HCT116 (cell line): ENCODE data around the gene CDH4. TPM values are rescaled to one million over a fixed set of nuclear protein-coding genes. Genes with fewer than 3 reads are reported as not detected.

ENCODE experiments used
- ATAC-seq: fragments of 200-7000 bp; cut with Tn5 transposase; 2 replicates; pipeline ENCODE4 v1.9.1; 2020; ENCODE audit warnings: mild to moderate bottlenecking, moderate library complexity
- BruUV-seq: library from RNA; stranded (reverse); fragments of 400-500 nt; replicated peaks from 2 replicates; lab custom pipeline; 2021; lab: Mats Ljungman, UMichigan
- CTCF ChIA-PET: fragments of 300-600 bp; sonication (Branson Sonifier 250); formaldehyde crosslinking; loops from one replicate; lab custom pipeline; 2021; ENCODE audit warnings: antibody characterized with exemption; lab: Charles Lee
- POLR2A ChIA-PET: fragments of 300-600, 350-600 bp; sonication (Branson Sonifier 250); formaldehyde crosslinking; loops from one replicate; lab custom pipeline; 2021; ENCODE audit warnings: antibody characterized with exemption; lab: Charles Lee
- RAD21 ChIA-PET, 2 experiments: fragments of 300-600 bp; sonication (Branson Sonifier 250); formaldehyde crosslinking; loops; one replicate each; lab custom pipeline; 2023; ENCODE audit warnings: low total read pairs in 2 of 2; ENCODE audit not compliant: uncharacterized antibody in 2 of 2, unreplicated experiment in 2 of 2, low non-redundant PET in 1 of 2; lab: Charles Lee
- DNase-seq: peaks from one replicate; pipeline ENCODE4 v3.0.0-alpha.2; 2010; ENCODE audit warnings: low read depth, low spot score
- H2AFZ ChIP-seq: fragments of 200-600 bp; shearing (Covaris generic), sonication (generic); 2 replicates; pipeline ENCODE4 v1.6.1; 2017; ENCODE audit warnings: low read depth, mixed run types, mixed read lengths, antibody characterized with exemption, low read length; ENCODE audit not compliant: poor library complexity, severe bottlenecking
- H3K27ac ChIP-seq: 2 replicates; pipeline ENCODE4 v1.5.1; 2012; ENCODE audit warnings: low read depth, low read length
- H3K27me3 ChIP-seq: fragments of 200-600 bp; sonication (generic); 2 replicates; pipeline ENCODE4 v1.6.1; 2016; ENCODE audit warnings: mixed run types, low read length, mixed read lengths; ENCODE audit not compliant: insufficient read depth
- H3K36me3 ChIP-seq, 2 experiments: fragments of 200-500 bp in 1 of 2; fragments of 200-600 bp in 1 of 2; sonication (Bioruptor generic) in 1 of 2; sonication (generic) in 1 of 2; 2 replicates each; pipeline versions ENCODE4 v1.5.1 to v1.6.1; 2014 to 2016; ENCODE audit warnings: low read length in 2 of 2, inconsistent platforms in 1 of 2, mixed read lengths in 1 of 2, mixed run types in 1 of 2; ENCODE audit not compliant: insufficient read depth in 2 of 2, control insufficient read depth in 1 of 2
- H3K4me1 ChIP-seq, 2 experiments: fragments of 200-600 bp in 1 of 2; sonication (generic) in 1 of 2; 2 replicates each; pipeline versions ENCODE4 v1.5.1 to v1.6.1; 2012 to 2017; ENCODE audit warnings: low read length in 2 of 2, inconsistent platforms in 1 of 2, mild to moderate bottlenecking in 1 of 2, mixed read lengths in 1 of 2, mixed run types in 1 of 2, moderate library complexity in 1 of 2; ENCODE audit not compliant: insufficient read depth in 2 of 2, control insufficient read depth in 1 of 2
- H3K4me2 ChIP-seq: fragments of 200-600 bp; sonication (generic); 2 replicates; pipeline ENCODE4 v1.6.1; 2017; ENCODE audit warnings: mixed run types, low read length, mixed read lengths
- H3K4me3 ChIP-seq, 2 experiments: fragments of 200-600 bp in 1 of 2; sonication (generic) in 1 of 2; replicated peaks in 1 of 2; 2 replicates each; pipeline ENCODE4 v1.5.1; 2011 to 2016; ENCODE audit warnings: low read length in 2 of 2, control low read depth in 1 of 2, low read depth in 1 of 2, mild to moderate bottlenecking in 1 of 2, mixed read lengths in 1 of 2, mixed run types in 1 of 2
- H3K79me2 ChIP-seq: fragments of 200-600 bp; sonication (generic); 2 replicates; pipeline ENCODE4 v1.6.1; 2017; ENCODE audit warnings: mild to moderate bottlenecking, mixed run types, low read length, moderate library complexity, mixed read lengths; ENCODE audit not compliant: insufficient read depth
- H3K9ac ChIP-seq: fragments of 200-600 bp; sonication (generic); 2 replicates; pipeline ENCODE4 v1.6.1; 2016; ENCODE audit warnings: low read length, mixed read lengths
- H3K9me2 ChIP-seq: fragments of 200-600 bp; sonication (generic), shearing (Covaris generic); 2 replicates; pipeline ENCODE4 v1.6.1; 2017; ENCODE audit warnings: mixed run types, mild to moderate bottlenecking, moderate library complexity; ENCODE audit not compliant: insufficient read depth
- H3K9me3 ChIP-seq, 2 experiments: fragments of 200-500 bp in 1 of 2; fragments of 200-600 bp in 1 of 2; sonication (Bioruptor generic) in 1 of 2; sonication (generic) in 1 of 2; 2 replicates each; pipeline ENCODE4 v1.6.1; 2014 to 2017; ENCODE audit warnings: low read length in 2 of 2, mixed read lengths in 2 of 2, inconsistent platforms in 1 of 2, low read depth in 1 of 2, mild to moderate bottlenecking in 1 of 2, mixed run types in 1 of 2, moderate library complexity in 1 of 2; ENCODE audit not compliant: control insufficient read depth in 1 of 2, insufficient read depth in 1 of 2
- H4K20me1 ChIP-seq: fragments of 200-600 bp; sonication (generic), shearing (Covaris generic); 2 replicates; pipeline ENCODE4 v1.6.1; 2017; ENCODE audit warnings: mixed run types, mild to moderate bottlenecking, moderate library complexity; ENCODE audit not compliant: insufficient read depth
- ATF3 ChIP-seq: IDR thresholded peaks from 2 replicates; pipeline ENCODE4 v1.6.1; 2012
- CBX3 ChIP-seq: IDR thresholded peaks from 2 replicates; pipeline ENCODE4 v1.6.1; 2012; ENCODE audit warnings: low read depth
- EGR1 ChIP-seq: IDR thresholded peaks from 2 replicates; pipeline ENCODE4 v1.6.1; 2012; ENCODE audit warnings: low read depth
- ELF1 ChIP-seq: IDR thresholded peaks from 2 replicates; pipeline ENCODE4 v1.6.1; 2012; ENCODE audit warnings: low read depth, borderline replicate concordance
- EZH2 ChIP-seq: fragments of 200-600 bp; sonication (generic); IDR thresholded peaks from 2 replicates; pipeline ENCODE4 v1.6.1; 2017; ENCODE audit warnings: antibody characterized with exemption, mixed run types
- EZH2phosphoT487 ChIP-seq: fragments of 200-600 bp; IDR thresholded peaks from 2 replicates; pipeline ENCODE4 v1.6.1; 2018; ENCODE audit warnings: antibody characterized with exemption, borderline replicate concordance
- JUND ChIP-seq: IDR thresholded peaks from 2 replicates; pipeline ENCODE4 v1.6.1; 2012
- MAX ChIP-seq: IDR thresholded peaks from 2 replicates; pipeline ENCODE4 v1.6.1; 2012
- RAD21 ChIP-seq: IDR thresholded peaks from 2 replicates; pipeline ENCODE4 v1.6.1; 2012; ENCODE audit warnings: low read depth, mild to moderate bottlenecking
- REST ChIP-seq: IDR thresholded peaks from 2 replicates; pipeline ENCODE4 v1.6.1; 2012; ENCODE audit warnings: low read depth
- SP1 ChIP-seq: IDR thresholded peaks from 2 replicates; pipeline ENCODE4 v1.6.1; 2012; ENCODE audit warnings: low read depth
- YY1 ChIP-seq: IDR thresholded peaks from 2 replicates; pipeline ENCODE4 v1.6.1; 2011; ENCODE audit warnings: low read length, low read depth, moderate library complexity, mild to moderate bottlenecking; ENCODE audit not compliant: insufficient replicate concordance; ENCODE audit errors: extremely low read depth
- intact Hi-C: fragments of 100-400 bp; cut with micrococcal nuclease; formaldehyde crosslinking; loops from 2 replicates; pipeline ENCODE4 v1.10.0; 2022
- total RNA-seq: library from RNA; stranded (reverse); gene quantifications from one replicate; pipeline ENCODE4 v1.2.1, GENCODE V29; 2021; ENCODE audit not compliant: unreplicated experiment

The CDH4 gene
- total RNA-seq, 1 experiment from 2014 or later, result not detected

GRCh38 chr20:61799928-61800327 is 547.9 kb downstream of the CDH4 start:
- Histone ChIP-seq H3K4me3 (no peak overlapping the region), H3K4me1 (no peaks in the 10 kb centered on the region), H3K27ac (no peak overlapping the region), H3K9me2 (no peaks in the 10 kb centered on the region), H3K9me3 (no peaks in the 10 kb centered on the region), H4K20me1 (no peaks in the 10 kb centered on the region), H3K79me2 (no peaks in the 10 kb centered on the region), H3K9ac (no peak overlapping the region), H2AFZ (no peak overlapping the region), H3K27me3 (peaks cover 15% of the 10 kb centered on the region), H3K36me3 (no peaks in the 10 kb centered on the region), H3K4me2 (no peak overlapping the region)
- POLR2A ChIA-PET, result no interaction called here
- CTCF ChIA-PET, result no interaction called here
- DNase-seq (no peak), ATAC-seq (no peak)
- no TSS peak for BruUV-seq
- intact Hi-C loops, result no loop called here
- RAD21 ChIA-PET, result no interaction called here
- TF ChIP-seq RAD21 (no peak), YY1 (no peak), ATF3 (no peak), MAX (no peak), JUND (no peak), ELF1 (no peak), EZH2 (no peak), EZH2phosphoT487 (no peak), CBX3 (no peak), SP1 (no peak), EGR1 (no peak), REST (no peak)
